Bronchial epithelial cell (primary cell): Measurements from ENCODE around the gene TMEM33. TPM values are rescaled to one million over a fixed set of nuclear protein-coding genes. Genes with fewer than 3 reads are reported as not detected.

ENCODE experiments used
- DNase-seq: peaks from one replicate; pipeline ENCODE4 v3.0.0-alpha.2; 2010; ENCODE audit warnings: low read depth
- FAIRE-seq: peaks from 2 replicates; lab custom pipeline; 2011; peaks lifted over from hg19 to GRCh38; lab: Jason Lieb, UNC
- H3K27me3 ChIP-seq: 2 replicates; pipeline ENCODE4 v1.5.1; 2011; ENCODE audit warnings: low read length; ENCODE audit not compliant: control insufficient read depth, insufficient read depth
- H3K36me3 ChIP-seq: 2 replicates; pipeline ENCODE4 v1.5.1; 2011; ENCODE audit warnings: low read length; ENCODE audit not compliant: control insufficient read depth, insufficient read depth
- H3K4me3 ChIP-seq: 2 replicates; pipeline ENCODE4 v1.5.1; 2011; ENCODE audit warnings: mild to moderate bottlenecking, low read depth, low read length, control low read depth
- total RNA-seq: library from RNA; depleted of rRNA; stranded (reverse); fragments of >200 nt; gene quantifications from 2 replicates; pipeline ENCODE4 v1.2.1, GENCODE V29; 2014
- TF ChIP-seq, protein P1 (sequence below): IDR thresholded peaks from 2 replicates; pipeline ENCODE4 v1.5.1; 2011; ENCODE audit warnings: mild to moderate bottlenecking, moderate library complexity, low read length, control low read depth, inconsistent platforms; ENCODE audit not compliant: insufficient read depth, severe bottlenecking

Gene TMEM33, protein sequence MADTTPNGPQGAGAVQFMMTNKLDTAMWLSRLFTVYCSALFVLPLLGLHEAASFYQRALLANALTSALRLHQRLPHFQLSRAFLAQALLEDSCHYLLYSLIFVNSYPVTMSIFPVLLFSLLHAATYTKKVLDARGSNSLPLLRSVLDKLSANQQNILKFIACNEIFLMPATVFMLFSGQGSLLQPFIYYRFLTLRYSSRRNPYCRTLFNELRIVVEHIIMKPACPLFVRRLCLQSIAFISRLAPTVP
- total RNA-seq, result 63.5 and 106 TPM in 2 replicates

DNA sequence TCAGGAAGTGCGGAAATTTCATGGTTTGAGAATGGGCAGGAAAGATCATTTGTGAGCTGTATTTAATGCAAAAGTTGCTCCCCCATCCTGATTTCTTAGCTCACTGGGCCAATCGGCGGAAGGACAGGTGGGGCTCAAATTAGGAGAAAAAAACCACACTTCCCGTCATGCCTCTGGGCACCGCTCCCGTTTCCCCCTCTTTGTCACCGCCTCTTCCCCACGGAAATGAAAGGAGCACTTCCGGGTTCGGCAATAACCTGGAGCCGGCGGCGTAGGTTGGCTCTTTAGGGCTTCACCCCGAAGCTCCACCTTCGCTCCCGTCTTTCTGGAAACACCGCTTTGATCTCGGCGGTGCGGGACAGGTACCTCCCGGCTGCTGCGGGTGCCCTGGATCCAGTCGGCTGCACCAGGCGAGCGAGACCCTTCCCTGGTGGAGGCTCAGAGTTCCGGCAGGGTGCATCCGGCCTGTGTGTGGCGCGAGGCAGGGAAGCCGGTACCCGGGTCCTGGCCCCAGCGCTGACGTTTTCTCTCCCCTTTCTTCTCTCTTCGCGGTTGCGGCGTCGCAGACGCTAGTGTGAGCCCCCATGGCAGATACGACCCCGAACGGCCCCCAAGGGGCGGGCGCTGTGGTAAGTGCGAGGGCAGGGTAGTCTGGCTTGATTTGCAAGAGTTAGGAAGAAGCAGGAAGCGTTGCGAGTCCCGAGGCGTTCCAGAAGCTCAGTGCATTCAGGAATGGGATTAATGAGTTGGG lies at the start of gene TMEM33:
Gene TMEM33, plus strand, starts transcription at position 529 of the 751 bp plus-strand sequence. Its CDS starts 56 bp downstream, at position 585.
- TF ChIP-seq, protein P1, sequence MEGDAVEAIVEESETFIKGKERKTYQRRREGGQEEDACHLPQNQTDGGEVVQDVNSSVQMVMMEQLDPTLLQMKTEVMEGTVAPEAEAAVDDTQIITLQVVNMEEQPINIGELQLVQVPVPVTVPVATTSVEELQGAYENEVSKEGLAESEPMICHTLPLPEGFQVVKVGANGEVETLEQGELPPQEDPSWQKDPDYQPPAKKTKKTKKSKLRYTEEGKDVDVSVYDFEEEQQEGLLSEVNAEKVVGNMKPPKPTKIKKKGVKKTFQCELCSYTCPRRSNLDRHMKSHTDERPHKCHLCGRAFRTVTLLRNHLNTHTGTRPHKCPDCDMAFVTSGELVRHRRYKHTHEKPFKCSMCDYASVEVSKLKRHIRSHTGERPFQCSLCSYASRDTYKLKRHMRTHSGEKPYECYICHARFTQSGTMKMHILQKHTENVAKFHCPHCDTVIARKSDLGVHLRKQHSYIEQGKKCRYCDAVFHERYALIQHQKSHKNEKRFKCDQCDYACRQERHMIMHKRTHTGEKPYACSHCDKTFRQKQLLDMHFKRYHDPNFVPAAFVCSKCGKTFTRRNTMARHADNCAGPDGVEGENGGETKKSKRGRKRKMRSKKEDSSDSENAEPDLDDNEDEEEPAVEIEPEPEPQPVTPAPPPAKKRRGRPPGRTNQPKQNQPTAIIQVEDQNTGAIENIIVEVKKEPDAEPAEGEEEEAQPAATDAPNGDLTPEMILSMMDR, result peak; percentile 14
- H3K36me3 ChIP-seq, result no peaks in the 10 kb centered on the region
- FAIRE-seq, result no peak

DNA sequence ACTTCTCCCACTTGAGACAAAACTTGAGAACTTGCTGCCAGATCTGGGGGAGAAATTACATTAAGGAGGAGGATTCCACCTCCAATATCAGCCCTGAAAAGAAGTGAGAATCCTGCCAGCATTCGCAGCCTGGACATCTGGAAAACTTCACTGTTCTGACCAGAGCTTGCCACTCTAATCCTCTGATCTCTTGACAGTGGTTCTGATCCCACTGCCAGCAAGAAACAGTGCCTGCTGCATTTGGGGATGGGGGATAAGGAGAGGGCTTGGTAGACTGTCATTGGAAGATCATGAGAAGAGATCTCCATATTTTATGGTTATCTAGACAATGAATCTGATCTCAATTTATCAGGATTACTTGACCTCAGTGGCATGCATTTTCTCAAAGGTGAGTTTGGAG lies 49.8 kb upstream of the TMEM33 start:
- Histone ChIP-seq H3K36me3 (no peaks in the 10 kb centered on the region), H3K4me3 (no peak overlapping the region), H3K27me3 (peaks cover 17% of the 10 kb centered on the region)
- no peak for FAIRE-seq
- TF ChIP-seq, protein P1, result no peak
- no peak for DNase-seq

More for the DNA sequence above, at the start of gene TMEM33:
- Histone ChIP-seq H3K4me3 (peak within 1 kb of the TSS; percentile 93), H3K27me3 (no peaks in the 10 kb centered on the region)
- DNase-seq, result peak; percentile 84

DNA sequence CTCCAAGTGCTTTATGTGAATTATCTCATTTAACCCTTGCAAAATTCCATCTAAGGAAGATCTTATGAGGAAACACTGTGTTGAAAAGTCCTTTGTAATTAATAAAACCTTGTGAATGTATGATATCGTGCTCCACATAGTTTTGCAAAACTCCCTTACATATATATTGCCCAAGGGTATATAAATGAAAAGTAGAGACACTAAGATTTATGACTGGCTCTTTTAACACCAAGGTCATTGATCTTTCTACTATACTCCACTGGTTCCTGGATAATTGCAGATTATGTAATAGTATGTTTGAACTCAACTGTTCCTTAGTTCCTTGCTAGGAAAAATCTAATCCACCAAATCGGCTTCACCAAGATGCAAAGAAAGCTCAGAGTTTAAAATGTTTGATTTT lies 48.0 kb upstream of the TMEM33 start:
- Histone ChIP-seq H3K36me3 (no peaks in the 10 kb centered on the region), H3K27me3 (peaks cover 2% of the 10 kb centered on the region), H3K4me3 (no peak overlapping the region)
- FAIRE-seq, result no peak
- TF ChIP-seq, protein P1, result no peak
- DNase-seq, result no peak

DNA sequence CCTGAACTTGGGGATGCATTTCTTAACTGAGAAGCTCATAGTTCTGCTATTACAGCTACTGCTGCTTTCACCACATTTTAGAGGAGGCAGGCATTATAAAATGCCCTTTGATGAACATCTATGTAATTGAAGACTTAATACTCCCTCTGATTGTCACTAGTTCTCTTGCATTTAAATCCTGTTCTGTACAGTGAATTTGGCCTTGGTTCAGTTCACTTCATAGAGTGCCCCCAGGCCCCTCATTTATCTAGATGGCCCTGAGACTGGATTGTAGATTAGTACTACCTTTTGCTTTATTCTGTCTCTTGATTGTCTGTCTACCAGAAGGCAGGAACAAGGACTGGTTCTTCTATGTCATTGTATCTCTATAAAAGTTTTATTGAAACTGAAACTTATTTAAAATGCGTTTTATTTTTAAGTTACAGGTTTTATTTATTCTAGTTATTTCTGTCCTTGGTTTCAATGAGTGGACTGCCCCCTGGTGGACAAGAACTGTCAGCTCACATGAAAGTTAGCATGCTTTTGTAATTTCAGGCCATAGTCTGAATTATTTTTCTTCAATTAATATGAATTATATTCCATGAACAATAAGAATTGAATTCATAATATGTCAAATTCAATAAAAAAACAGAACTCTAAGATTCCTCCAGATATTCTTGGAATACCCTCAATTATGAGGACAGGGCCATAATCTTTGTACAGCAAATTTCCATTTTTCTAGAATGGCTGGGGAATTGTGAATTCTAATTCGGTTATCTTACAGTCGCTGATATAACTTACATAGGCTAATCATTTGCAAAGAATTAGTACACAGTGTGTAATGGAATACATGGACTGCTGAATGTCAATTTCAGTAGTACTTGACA lies 47.2 kb upstream of the TMEM33 start:
- TF ChIP-seq, protein P1, result peak; percentile 49
- no peak for FAIRE-seq
- Histone ChIP-seq H3K4me3 (no peak overlapping the region), H3K27me3 (no peaks in the 10 kb centered on the region), H3K36me3 (no peaks in the 10 kb centered on the region)
- peak; percentile 46 for DNase-seq

DNA sequence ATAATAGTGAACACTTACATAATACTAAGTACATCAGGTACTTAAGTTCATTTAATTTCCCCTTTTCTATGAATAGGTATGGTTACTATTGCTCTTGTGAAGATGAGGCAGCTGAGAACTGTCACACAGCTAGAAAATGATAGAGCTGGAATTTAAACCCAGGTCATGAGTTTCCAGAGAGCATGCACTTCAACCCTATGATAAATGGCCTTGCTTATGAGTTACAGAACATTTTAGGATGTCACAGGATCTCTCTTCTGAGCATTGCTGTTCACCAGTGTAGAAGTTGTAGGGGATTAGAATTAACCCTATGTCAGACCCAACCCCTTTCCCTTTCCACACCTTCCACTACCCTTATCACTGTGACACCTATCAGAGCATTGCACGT lies 46.5 kb upstream of the TMEM33 start:
- no peak for FAIRE-seq
- TF ChIP-seq, protein P1, result no peak
- DNase-seq, result no peak
- Histone ChIP-seq H3K4me3 (no peak overlapping the region), H3K36me3 (no peaks in the 10 kb centered on the region), H3K27me3 (no peaks in the 10 kb centered on the region)
